HEK293T (cell line): Measurements from ENCODE around the gene RFFL.

Experiments used
- CTCF ChIA-PET: fragments of 350-600 bp; formaldehyde crosslinking; extraction: SDS; loops from one replicate; lab custom pipeline; 2021; ENCODE audit warnings: antibody characterized with exemption, inconsistent platforms; lab: Yijun Ruan, JAX
- POLR2A ChIA-PET: fragments of 350-600 bp; formaldehyde crosslinking; extraction: SDS; loops from one replicate; lab custom pipeline; 2020; ENCODE audit warnings: antibody characterized with exemption, inconsistent platforms; lab: Yijun Ruan, JAX
- DNase-seq: peaks from one replicate; pipeline ENCODE4 v3.0.0; 2012; ENCODE audit warnings: mixed read lengths; ENCODE audit errors: extremely low spot score
- ARNT ChIP-seq: fragments of 450-650 bp; IDR thresholded peaks from 2 replicates; pipeline ENCODE4 v1.6.1; 2017; ENCODE audit warnings: mild to moderate bottlenecking
- BHLHE40 ChIP-seq: fragments of 450-650 bp; IDR thresholded peaks from 2 replicates; pipeline ENCODE4 v1.6.1; 2016; ENCODE audit warnings: mild to moderate bottlenecking, moderate library complexity, borderline replicate concordance
- CTBP1 ChIP-seq: fragments of 450-650 bp; IDR thresholded peaks from 2 replicates; pipeline ENCODE4 v1.6.1; 2016; ENCODE audit warnings: borderline replicate concordance
- ELF4 ChIP-seq: fragments of 450-650 bp; IDR thresholded peaks from 2 replicates; pipeline ENCODE4 v1.6.1; 2017; ENCODE audit warnings: antibody characterized with exemption
- FOXA1 ChIP-seq: fragments of 450-650 bp; IDR thresholded peaks from 2 replicates; pipeline ENCODE4 v1.6.1; 2016; ENCODE audit warnings: mild to moderate bottlenecking
- FOXK2 ChIP-seq: fragments of 450-650 bp; IDR thresholded peaks from 2 replicates; pipeline ENCODE4 v1.6.1; 2016; ENCODE audit warnings: mild to moderate bottlenecking
- FOXM1 ChIP-seq: fragments of 450-650 bp; IDR thresholded peaks from 2 replicates; pipeline ENCODE4 v1.6.1; 2017; ENCODE audit warnings: mild to moderate bottlenecking, borderline replicate concordance
- HDGF ChIP-seq: fragments of 450-650 bp; IDR thresholded peaks from 2 replicates; pipeline ENCODE4 v1.6.1; 2017; ENCODE audit warnings: antibody characterized with exemption, borderline replicate concordance
- L3MBTL2 ChIP-seq: fragments of 450-650 bp; conservative IDR thresholded peaks from 2 replicates; pipeline ENCODE4 v1.6.1; 2016; ENCODE audit warnings: mild to moderate bottlenecking
- LEF1 ChIP-seq: fragments of 450-650 bp; IDR thresholded peaks from 2 replicates; pipeline ENCODE4 v1.6.1; 2017; ENCODE audit warnings: mild to moderate bottlenecking, borderline replicate concordance
- NFRKB ChIP-seq: fragments of 450-650 bp; IDR thresholded peaks from 2 replicates; pipeline ENCODE4 v1.6.1; 2016; ENCODE audit warnings: mild to moderate bottlenecking, moderate library complexity
- PKNOX1 ChIP-seq: fragments of 450-650 bp; IDR thresholded peaks from 2 replicates; pipeline ENCODE4 v1.6.1; 2016
- SP1 ChIP-seq: fragments of 450-650 bp; IDR thresholded peaks from 2 replicates; pipeline ENCODE4 v1.6.1; 2017
- SUZ12 ChIP-seq: fragments of 450-650 bp; IDR thresholded peaks from 2 replicates; pipeline ENCODE4 v1.6.1; 2016; ENCODE audit warnings: mild to moderate bottlenecking
- TARDBP ChIP-seq: fragments of 450-650 bp; IDR thresholded peaks from 2 replicates; pipeline ENCODE4 v1.6.1; 2016
- ZNF384 ChIP-seq: fragments of 450-650 bp; IDR thresholded peaks from 2 replicates; pipeline ENCODE4 v1.6.1; 2016

The RFFL gene

GRCh38 chr17:34993031-34993430, 70.5 kb downstream of the RFFL start:
- POLR2A ChIA-PET, result interaction anchor here (1.0 kb wide), 1 partner anchor 9 kb away, joined by 3 read pairs; no protein-coding TSS in a partner anchor
- DNase-seq, result no peak
- CTCF ChIA-PET, result no interaction called here
- TF ChIP-seq L3MBTL2, result no peak
- TF ChIP-seq SP1, result no peak
- no peak for TF ChIP-seq HDGF
- no peak for TF ChIP-seq LEF1
- TF ChIP-seq ARNT, result no peak
- TF ChIP-seq TARDBP, result no peak

GRCh38 chr17:34991606-34992005, 71.9 kb downstream of the RFFL start:
- POLR2A ChIA-PET, result interaction anchor here (2.8 kb wide), 1 partner anchor 11 kb away, joined by 21 read pairs; the partner anchor contains the start of gene LIG3
- TF ChIP-seq HDGF (no peak), SUZ12 (no peak), ZNF384 (no peak), NFRKB (no peak), FOXK2 (no peak), ARNT (no peak), SP1 (no peak)
- no peak for DNase-seq
- CTCF ChIA-PET, result no interaction called here

- TF ChIP-seq NFRKB (no peak), PKNOX1 (no peak), BHLHE40 (no peak), SP1 (no peak), FOXA1 (no peak), ARNT (no peak), L3MBTL2 (no peak), SUZ12 (no peak)
- DNase-seq, result no peak
- ChIA-PET CTCF (interaction anchor here (0.6 kb wide), 1 partner anchor 584 kb away, joined by 4 read pairs; no protein-coding TSS in a partner anchor), POLR2A (interaction anchor here (1.2 to 2.8 kb wide), 2 partner anchors 10 to 56 kb away, joined by 4 to 21 read pairs; partner anchors contain the start of gene LIG3)
Observed at GRCh38 chr17:34990921-34991365, 72.6 kb downstream of the RFFL start.

- ChIA-PET CTCF (interaction anchor here (0.7 kb wide), 1 partner anchor 105 kb away, joined by 3 read pairs; no protein-coding TSS in a partner anchor), POLR2A (interaction anchor here (2.8 kb wide), 1 partner anchor 9 kb away, joined by 21 read pairs; the partner anchor contains the start of gene LIG3)
- TF ChIP-seq TARDBP (no peak), CTBP1 (no peak), FOXK2 (no peak), L3MBTL2 (no peak), BHLHE40 (no peak), FOXA1 (no peak), LEF1 (no peak), ZNF384 (no peak)
- no peak for DNase-seq
Observed at GRCh38 chr17:34989473-34989872, 74.0 kb downstream of the RFFL start.

- TF ChIP-seq ARNT, result no peak
- TF ChIP-seq LEF1, result no peak
- TF ChIP-seq TARDBP, result no peak
- TF ChIP-seq SUZ12, result no peak
- TF ChIP-seq FOXM1, result no peak
- no peak for TF ChIP-seq BHLHE40
- TF ChIP-seq CTBP1, result no peak
- DNase-seq, result no peak
- ChIA-PET CTCF (no interaction called here), POLR2A (no interaction called here)
Observed at GRCh38 chr17:34988644-34989043, 74.9 kb downstream of the RFFL start.

GRCh38 chr17:34987232-34987631, 76.3 kb downstream of the RFFL start:
- ChIA-PET POLR2A (interaction anchor here (1.4 kb wide), 1 partner anchor 26 kb away, joined by 4 read pairs; the partner anchor contains the start of genes CCT6B and ZNF830), CTCF (interaction anchor here (1.1 to 1.4 kb wide), 2 partner anchors 10 to 445 kb away, joined by 3 read pairs; no protein-coding TSS in a partner anchor)
- no peak for TF ChIP-seq FOXK2
- TF ChIP-seq FOXA1, result no peak
- no peak for TF ChIP-seq NFRKB
- TF ChIP-seq ZNF384, result no peak
- TF ChIP-seq LEF1, result no peak
- no peak for TF ChIP-seq TARDBP
- no peak for TF ChIP-seq HDGF
- TF ChIP-seq FOXM1, result no peak
- TF ChIP-seq SUZ12, result no peak
- TF ChIP-seq ELF4, result no peak
- no peak for TF ChIP-seq CTBP1
- no peak for TF ChIP-seq L3MBTL2
- no peak for DNase-seq

- TF ChIP-seq BHLHE40, result 0 out of 2 replicates have a peak, but pooled peaks have one; percentile 31
- TF ChIP-seq FOXA1, result no peak
- no peak for TF ChIP-seq SP1
- TF ChIP-seq CTBP1, result peak; percentile 98
- TF ChIP-seq LEF1, result peak; percentile 16; the same call in 1 of the 2 replicates
- peak; percentile 90 for TF ChIP-seq ARNT
- TF ChIP-seq PKNOX1, result peak; percentile 95
- TF ChIP-seq ELF4, result no peak
- 0 out of 2 replicates have a peak, but pooled peaks have one; percentile 40 for TF ChIP-seq FOXK2
- ChIA-PET POLR2A (interaction anchor here (0.7 to 3.8 kb wide), 7 partner anchors 9 to 392 kb away, joined by 3 to 21 read pairs (median 4); partner anchors contain the start of genes CCT6B, RAD51D, SLFN11 and ZNF830), CTCF (interaction anchor here (1.1 to 1.3 kb wide), 3 partner anchors 15 to 108 kb away, joined by 3 read pairs; no protein-coding TSS in a partner anchor)
- DNase-seq, result peak; percentile 53
Observed at GRCh38 chr17:34981538-34982241, 81.8 kb downstream of the RFFL start.
